Retinal pigment epithelial cell (primary cell): ENCODE results near the gene FUCA1.
"Not testable (repeated sequence)": the region's sequence is repeated elsewhere in the genome, so short reads cannot be mapped to it uniquely, and the experiment has no call there.

Source experiments
- DNase-seq: peaks from one replicate; pipeline ENCODE4 v3.0.0-alpha.2; 2010; ENCODE audit warnings: low read depth
- H3K4me3 ChIP-seq: 2 replicates; pipeline ENCODE4 v1.5.1; 2011; ENCODE audit warnings: mild to moderate bottlenecking, low read length, control low read depth, moderate library complexity
- CTCF ChIP-seq: conservative IDR thresholded peaks from 2 replicates; pipeline ENCODE4 v1.5.1; 2011; ENCODE audit warnings: low read depth, low read length, control low read depth, inconsistent platforms

The FUCA1 gene

GRCh38 chr1:23838401-23838866 is 29.7 kb downstream of the FUCA1 start:
- peak overlapping the region; percentile 35 for H3K4me3 ChIP-seq
- no peak for DNase-seq
- no peak for TF ChIP-seq CTCF

GRCh38 chr1:23837908-23838307 is 30.2 kb downstream of the FUCA1 start:
- TF ChIP-seq CTCF: no peak
- H3K4me3 ChIP-seq: no peak overlapping the region
- no peak for DNase-seq

GRCh38 chr1:23836037-23836436 is 32.1 kb downstream of the FUCA1 start:
- no peak for DNase-seq
- H3K4me3 ChIP-seq: no peak overlapping the region
- no peak for TF ChIP-seq CTCF

DNA sequence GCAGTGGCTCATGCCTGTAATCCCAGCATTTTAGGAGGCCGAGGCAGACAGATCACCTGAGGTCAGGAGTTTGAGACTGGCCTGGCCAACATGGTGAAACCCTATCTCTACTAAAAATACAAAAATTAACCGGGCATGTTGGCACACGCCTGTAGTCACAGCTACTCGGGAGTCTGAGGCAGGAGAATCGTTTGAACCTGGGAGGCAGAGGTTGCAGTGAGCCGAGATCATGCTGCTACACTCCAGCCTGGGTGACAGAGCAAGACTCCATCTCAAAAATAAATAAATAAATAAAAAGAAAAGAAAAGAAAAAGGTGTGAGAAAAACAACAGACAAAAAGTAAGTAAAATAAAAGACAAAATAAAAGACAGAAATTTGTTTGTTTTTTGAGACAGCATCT is 33.9 kb downstream of the FUCA1 start:
- DNase-seq, H3K4me3 ChIP-seq: not testable (repeated sequence)

GRCh38 chr1:23827717-23828116 is 40.4 kb downstream of the FUCA1 start:
- no peak overlapping the region for H3K4me3 ChIP-seq
- no peak for TF ChIP-seq CTCF
- no peak for DNase-seq

DNA sequence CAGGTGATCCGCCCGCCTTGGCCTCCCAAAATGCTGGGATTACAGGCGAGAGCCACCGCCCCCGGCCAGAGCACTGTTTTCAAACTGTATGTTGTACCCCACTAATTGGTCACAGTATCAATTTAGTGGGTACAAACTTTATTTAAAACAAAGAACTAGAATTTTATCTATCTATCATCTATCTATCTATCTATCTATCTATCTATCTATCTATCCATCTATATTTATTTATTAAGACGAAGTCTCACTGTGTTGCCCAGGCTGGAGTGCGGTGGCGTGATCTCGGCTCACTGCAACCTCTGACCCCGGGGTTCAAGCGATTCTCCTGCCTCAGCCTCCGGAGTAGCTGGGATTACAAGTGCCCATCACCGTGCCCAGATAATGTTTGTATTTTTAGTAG is 41.5 kb downstream of the FUCA1 start:
- not testable (repeated sequence) for H3K4me3 ChIP-seq, DNase-seq

GRCh38 chr1:23825762-23826522 is 42.1 kb downstream of the FUCA1 start:
- no peak for TF ChIP-seq CTCF
- DNase-seq: no peak
- peak overlapping the region; percentile 97 for H3K4me3 ChIP-seq

DNA sequence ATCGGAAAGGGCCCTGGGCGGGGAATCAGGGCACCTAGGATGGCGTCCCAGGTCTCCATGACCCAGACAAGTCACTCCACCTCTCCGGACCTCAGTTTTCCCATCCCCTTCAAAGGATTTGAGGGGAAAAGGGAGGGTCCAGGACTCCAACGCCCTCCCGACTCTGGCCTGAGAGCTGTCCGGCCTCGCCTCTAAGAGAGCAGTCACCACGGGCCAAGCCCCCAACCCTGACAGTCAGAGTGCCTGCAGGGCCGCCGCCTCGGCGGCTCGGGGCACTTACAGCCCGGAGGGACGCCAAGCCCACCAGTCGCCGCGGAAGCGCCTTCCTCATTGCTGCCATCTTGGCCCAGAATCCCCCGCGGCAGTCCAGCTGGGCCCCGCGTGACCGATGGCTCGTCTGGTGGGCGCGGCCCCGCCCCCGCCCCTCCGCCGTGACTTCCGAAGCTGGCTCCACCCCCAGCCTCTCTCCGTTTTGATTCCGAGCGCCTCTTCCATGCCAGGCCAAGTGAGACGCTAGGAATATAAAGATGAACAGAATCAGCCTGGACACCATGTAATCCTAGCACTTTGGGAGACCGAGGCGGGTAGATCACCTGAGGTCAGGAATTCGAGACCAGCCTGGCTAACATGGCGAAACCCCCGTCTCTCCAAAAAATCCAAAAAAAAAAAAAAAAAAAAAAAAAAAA is 42.9 kb downstream of the FUCA1 start, which contains the start of gene HMGCL:
HMGCL (minus strand) TSS at position 354 of the 686 bp plus-strand sequence; CDS start at position 340, 14 bp downstream.
- peak within 1 kb of the TSS; percentile 97 for H3K4me3 ChIP-seq
- DNase-seq: no peak
- TF ChIP-seq CTCF: no peak
